Peyer's patch (tissue), 4 donors: ENCODE results near the gene TMEM108.

ENCODE experiments used
- CTCF ChIP-seq, 6 experiments: fragments of 450-650 bp in 4 of 6; fragments of 200-600 bp in 2 of 6; sonication (generic) in 1 of 6; IDR thresholded peaks; one replicate each; pipeline ENCODE4 v1.5.1; 2017 to 2019; ENCODE audit warnings: antibody characterized with exemption in 6 of 6, mild to moderate bottlenecking in 3 of 6, moderate library complexity in 1 of 6
- POLR2A ChIP-seq, 2 donors: fragments of 450-650 bp; IDR thresholded peaks; one replicate each; pipeline ENCODE4 v1.5.1; 2017; ENCODE audit warnings: antibody characterized with exemption in 2 of 2, mild to moderate bottlenecking in 2 of 2, moderate library complexity in 2 of 2

- TF ChIP-seq CTCF (IDR thresholded peaks at IDR 0.05): no peak
- TF ChIP-seq POLR2A (IDR thresholded peaks at IDR 0.05): no peak
Measured at GRCh38 chr3:133055339-133055738, 17.1 kb downstream of the TMEM108 start.
